WTC11 (cell line): ENCODE data around the gene ZNRF1. TPM values are rescaled to one million over a fixed set of nuclear protein-coding genes. Genes with fewer than 3 reads are reported as not detected.

Source experiments
- ATAC-seq: fragments of 200-7000 bp; cut with Tn5 transposase; 2 replicates; pipeline ENCODE4 v1.10.0; 2021; ENCODE audit warnings: mild to moderate bottlenecking, moderate library complexity
- CTCF ChIA-PET: fragments of 300-600 bp; sonication (Branson Sonifier 250); formaldehyde crosslinking; loops from one replicate; lab custom pipeline; 2021; ENCODE audit warnings: antibody characterized with exemption; lab: Charles Lee
- POLR2A ChIA-PET: fragments of 350-600 bp; sonication (Branson Sonifier 250); formaldehyde crosslinking; loops from one replicate; lab custom pipeline; 2021; ENCODE audit warnings: antibody characterized with exemption; lab: Charles Lee
- DNase-seq: peaks from one replicate; pipeline ENCODE4 v3.0.0; 2021; ENCODE audit warnings: low spot score
- H3K27ac Mint-ChIP-seq: 2 replicates; pipeline ENCODE4 v1.8.0; 2021; ENCODE audit warnings: mixed read lengths
- H3K27me3 Mint-ChIP-seq: 2 replicates; pipeline ENCODE4 v1.8.0; 2021; ENCODE audit warnings: low read depth, mild to moderate bottlenecking, moderate library complexity, mixed read lengths
- H3K36me3 Mint-ChIP-seq: 2 replicates; pipeline ENCODE4 v1.8.0; 2021; ENCODE audit warnings: mixed read lengths
- H3K4me1 Mint-ChIP-seq: 2 replicates; pipeline ENCODE4 v1.8.0; 2022; ENCODE audit warnings: mixed read lengths
- H3K4me3 Mint-ChIP-seq: 2 replicates; pipeline ENCODE4 v1.8.0; 2021; ENCODE audit warnings: mild to moderate bottlenecking, moderate library complexity, mixed read lengths
- H3K9me3 Mint-ChIP-seq: 2 replicates; pipeline ENCODE4 v1.8.0; 2021; ENCODE audit warnings: mixed read lengths
- ELF4 ChIP-seq: sonication (generic); formaldehyde crosslinking; IDR thresholded peaks from 2 replicates; pipeline ENCODE4 v1.8.1; 2022; ENCODE audit warnings: low read depth, mild to moderate bottlenecking, moderate library complexity, missing genetic modification reagents
- EMX1 ChIP-seq: fragments of 250-450 bp; sonication (Bioruptor Pico); IDR thresholded peaks from 2 replicates; pipeline ENCODE4 v1.8.0; 2021; ENCODE audit warnings: mild to moderate bottlenecking
- ETV6 ChIP-seq: sonication (generic); formaldehyde crosslinking; IDR thresholded peaks from 2 replicates; pipeline ENCODE4 v1.8.1; 2022; ENCODE audit warnings: mild to moderate bottlenecking, missing genetic modification reagents
- FOXK1 ChIP-seq: sonication (generic); formaldehyde crosslinking; IDR thresholded peaks from 2 replicates; pipeline ENCODE4 v1.8.0; 2022; ENCODE audit warnings: mild to moderate bottlenecking, moderate library complexity, missing genetic modification reagents
- FOXP4 ChIP-seq: sonication (generic); formaldehyde crosslinking; IDR thresholded peaks from 2 replicates; pipeline ENCODE4 v1.8.0; 2022; ENCODE audit warnings: mild to moderate bottlenecking, missing genetic modification reagents
- GRHL2 ChIP-seq: fragments of 250-450 bp; sonication (Bioruptor Pico); IDR thresholded peaks from 2 replicates; pipeline ENCODE4 v1.8.0; 2022; ENCODE audit warnings: mild to moderate bottlenecking, moderate library complexity; ENCODE audit not compliant: insufficient replicate concordance, severe bottlenecking
- HMGA2 ChIP-seq: fragments of 250-450 bp; sonication (Bioruptor Pico); IDR thresholded peaks from 2 replicates; pipeline ENCODE4 v1.4.0; 2021; ENCODE audit warnings: mild to moderate bottlenecking, moderate library complexity
- IRF2 ChIP-seq: sonication (generic); formaldehyde crosslinking; IDR thresholded peaks from 2 replicates; pipeline ENCODE4 v1.8.0; 2022; ENCODE audit warnings: low read depth, missing genetic modification reagents, borderline replicate concordance
- NFYB ChIP-seq: sonication (generic); formaldehyde crosslinking; conservative IDR thresholded peaks from 2 replicates; pipeline ENCODE4 v1.8.0; 2022; ENCODE audit warnings: low read depth, missing genetic modification reagents
- RORB ChIP-seq: fragments of 250-450 bp; sonication (Bioruptor Pico); IDR thresholded peaks from 2 replicates; pipeline ENCODE4 v1.9.0; 2021; ENCODE audit warnings: mild to moderate bottlenecking
- SP1 ChIP-seq: sonication (generic); formaldehyde crosslinking; conservative IDR thresholded peaks from 2 replicates; pipeline ENCODE4 v1.8.1; 2022; ENCODE audit warnings: missing genetic modification reagents
- ZNF121 ChIP-seq: sonication (generic); formaldehyde crosslinking; IDR thresholded peaks from 2 replicates; pipeline ENCODE4 v1.8.0; 2023; ENCODE audit warnings: missing genetic modification reagents
- total RNA-seq: library from RNA; stranded (reverse); gene quantifications from 3 replicates; pipeline ENCODE4 v1.2.3, GENCODE V29; 2021
- TF ChIP-seq, protein P1 (sequence below): sonication (generic); formaldehyde crosslinking; IDR thresholded peaks from 2 replicates; pipeline ENCODE4 v1.8.1; 2023; ENCODE audit warnings: mild to moderate bottlenecking, missing genetic modification reagents, moderate library complexity
- TF ChIP-seq, protein P2 (sequence below): sonication (generic); formaldehyde crosslinking; IDR thresholded peaks from 2 replicates; pipeline ENCODE4 v1.8.1; 2023; ENCODE audit warnings: mild to moderate bottlenecking, moderate library complexity, missing genetic modification reagents
- TF ChIP-seq, protein P3 (sequence below): sonication (generic); formaldehyde crosslinking; IDR thresholded peaks from 2 replicates; pipeline ENCODE4 v1.8.1; 2023; ENCODE audit warnings: mild to moderate bottlenecking, missing genetic modification reagents
- TF ChIP-seq, protein P4 (sequence below): sonication (generic); formaldehyde crosslinking; IDR thresholded peaks from 2 replicates; pipeline ENCODE4 v1.8.1; 2022; ENCODE audit warnings: mild to moderate bottlenecking, moderate library complexity, missing genetic modification reagents
- TF ChIP-seq, protein P5 (sequence below): sonication (generic); formaldehyde crosslinking; IDR thresholded peaks from 2 replicates; pipeline ENCODE4 v1.8.0; 2023; ENCODE audit warnings: missing genetic modification reagents

ZNRF1 gene
- total RNA-seq, 1 experiment from 2014 or later: 47.6 TPM

DNA sequence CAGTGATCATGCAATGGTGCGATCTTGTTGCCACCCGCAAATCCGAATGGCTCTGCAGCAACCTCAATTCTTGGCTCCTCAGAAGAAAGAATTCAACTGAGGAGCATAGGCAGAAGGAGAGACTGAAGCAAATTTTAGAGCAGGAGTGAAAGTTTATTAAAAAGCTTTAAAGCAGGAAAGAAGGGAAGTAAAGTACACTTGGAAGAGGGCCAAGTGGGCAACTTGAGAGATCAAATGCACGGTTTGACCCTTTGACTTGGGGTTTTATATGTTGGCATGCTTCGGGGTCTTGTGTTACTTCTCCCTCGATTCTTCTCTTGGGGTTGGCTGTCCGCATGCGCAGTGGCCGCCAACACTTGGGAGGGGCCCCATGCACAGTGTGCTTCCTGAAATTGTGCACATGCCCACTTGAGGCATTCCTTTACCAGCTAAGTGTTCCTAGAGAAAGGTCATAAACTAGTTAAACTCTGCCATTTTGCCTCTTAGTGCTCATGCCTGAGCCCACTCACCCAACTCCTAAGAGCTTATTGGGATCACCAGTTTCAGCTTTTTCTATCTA, 36.7 kb downstream of the ZNRF1 start:
- POLR2A ChIA-PET: no interaction called here
- DNase-seq (no peak), ATAC-seq (no peak)
- H3K36me3 Mint-ChIP-seq: peaks cover 26% of the 10 kb centered on the region
- TF ChIP-seq, protein P1, sequence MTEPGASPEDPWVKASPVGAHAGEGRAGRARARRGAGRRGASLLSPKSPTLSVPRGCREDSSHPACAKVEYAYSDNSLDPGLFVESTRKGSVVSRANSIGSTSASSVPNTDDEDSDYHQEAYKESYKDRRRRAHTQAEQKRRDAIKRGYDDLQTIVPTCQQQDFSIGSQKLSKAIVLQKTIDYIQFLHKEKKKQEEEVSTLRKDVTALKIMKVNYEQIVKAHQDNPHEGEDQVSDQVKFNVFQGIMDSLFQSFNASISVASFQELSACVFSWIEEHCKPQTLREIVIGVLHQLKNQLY (CRISPR knock-in tag): no peak
- no peak for TF ChIP-seq ELF4 (CRISPR knock-in tag)
- TF ChIP-seq SP1 (CRISPR knock-in tag): no peak
- TF ChIP-seq FOXK1: no peak
- TF ChIP-seq, protein P2, sequence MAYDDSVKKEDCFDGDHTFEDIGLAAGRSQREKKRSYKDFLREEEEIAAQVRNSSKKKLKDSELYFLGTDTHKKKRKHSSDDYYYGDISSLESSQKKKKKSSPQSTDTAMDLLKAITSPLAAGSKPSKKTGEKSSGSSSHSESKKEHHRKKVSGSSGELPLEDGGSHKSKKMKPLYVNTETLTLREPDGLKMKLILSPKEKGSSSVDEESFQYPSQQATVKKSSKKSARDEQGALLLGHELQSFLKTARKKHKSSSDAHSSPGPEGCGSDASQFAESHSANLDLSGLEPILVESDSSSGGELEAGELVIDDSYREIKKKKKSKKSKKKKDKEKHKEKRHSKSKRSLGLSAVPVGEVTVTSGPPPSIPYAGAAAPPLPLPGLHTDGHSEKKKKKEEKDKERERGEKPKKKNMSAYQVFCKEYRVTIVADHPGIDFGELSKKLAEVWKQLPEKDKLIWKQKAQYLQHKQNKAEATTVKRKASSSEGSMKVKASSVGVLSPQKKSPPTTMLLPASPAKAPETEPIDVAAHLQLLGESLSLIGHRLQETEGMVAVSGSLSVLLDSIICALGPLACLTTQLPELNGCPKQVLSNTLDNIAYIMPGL: no peak
- TF ChIP-seq, all 79 proteins: peak for 0
- CTCF ChIA-PET: interaction anchor here (1.0 to 1.3 kb wide), 3 partner anchors 27 to 95 kb away, joined by 3 to 4 read pairs (median 3); no protein-coding TSS in a partner anchor
- no peaks in the 10 kb centered on the region for H3K27me3 Mint-ChIP-seq
- no peak overlapping the region for H3K4me3 Mint-ChIP-seq
- H3K4me1 Mint-ChIP-seq: peaks cover 4% of the 10 kb centered on the region
- H3K27ac Mint-ChIP-seq: no peak overlapping the region
- H3K9me3 Mint-ChIP-seq: peaks cover 21% of the 10 kb centered on the region

GRCh38 chr16:75038036-75038858, 39.4 kb downstream of the ZNRF1 start:
- DNase-seq (no peak), ATAC-seq (no peak)
- Mint-ChIP-seq H3K36me3 (peaks cover 26% of the 10 kb centered on the region), H3K4me3 (no peak overlapping the region), H3K27me3 (no peaks in the 10 kb centered on the region), H3K27ac (no peak overlapping the region), H3K9me3 (peaks cover 21% of the 10 kb centered on the region), H3K4me1 (peaks cover 6% of the 10 kb centered on the region)
- TF ChIP-seq, protein P3, sequence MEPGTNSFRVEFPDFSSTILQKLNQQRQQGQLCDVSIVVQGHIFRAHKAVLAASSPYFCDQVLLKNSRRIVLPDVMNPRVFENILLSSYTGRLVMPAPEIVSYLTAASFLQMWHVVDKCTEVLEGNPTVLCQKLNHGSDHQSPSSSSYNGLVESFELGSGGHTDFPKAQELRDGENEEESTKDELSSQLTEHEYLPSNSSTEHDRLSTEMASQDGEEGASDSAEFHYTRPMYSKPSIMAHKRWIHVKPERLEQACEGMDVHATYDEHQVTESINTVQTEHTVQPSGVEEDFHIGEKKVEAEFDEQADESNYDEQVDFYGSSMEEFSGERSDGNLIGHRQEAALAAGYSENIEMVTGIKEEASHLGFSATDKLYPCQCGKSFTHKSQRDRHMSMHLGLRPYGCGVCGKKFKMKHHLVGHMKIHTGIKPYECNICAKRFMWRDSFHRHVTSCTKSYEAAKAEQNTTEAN (CRISPR knock-in tag): no peak
- TF ChIP-seq HMGA2 (CRISPR knock-in tag) (no peak), IRF2 (CRISPR knock-in tag) (no peak), ZNF121 (CRISPR knock-in tag) (no peak)
- POLR2A ChIA-PET: no interaction called here
- CTCF ChIA-PET: interaction anchor here (0.9 to 2.3 kb wide), 3 partner anchors 24 to 73 kb away, joined by 3 to 5 read pairs (median 3); partner anchors contain the start of gene ZNRF1

- ChIA-PET CTCF (interaction anchor here (0.7 kb wide), 1 partner anchor 46 kb away, joined by 3 read pairs; no protein-coding TSS in a partner anchor), POLR2A (no interaction called here)
- Mint-ChIP-seq H3K9me3 (peaks cover 21% of the 10 kb centered on the region), H3K36me3 (peaks cover 26% of the 10 kb centered on the region), H3K27me3 (no peaks in the 10 kb centered on the region), H3K4me1 (peaks cover 8% of the 10 kb centered on the region), H3K4me3 (no peak overlapping the region), H3K27ac (no peak overlapping the region)
- no peak for DNase-seq
- ATAC-seq: no peak
- TF ChIP-seq, protein P2: no peak
- TF ChIP-seq NFYB (CRISPR knock-in tag): no peak
- TF ChIP-seq ETV6: no peak
- TF ChIP-seq GRHL2 (CRISPR knock-in tag): no peak
- TF ChIP-seq FOXP4 (CRISPR knock-in tag): no peak
- TF ChIP-seq EMX1: no peak
- TF ChIP-seq, protein P4, sequence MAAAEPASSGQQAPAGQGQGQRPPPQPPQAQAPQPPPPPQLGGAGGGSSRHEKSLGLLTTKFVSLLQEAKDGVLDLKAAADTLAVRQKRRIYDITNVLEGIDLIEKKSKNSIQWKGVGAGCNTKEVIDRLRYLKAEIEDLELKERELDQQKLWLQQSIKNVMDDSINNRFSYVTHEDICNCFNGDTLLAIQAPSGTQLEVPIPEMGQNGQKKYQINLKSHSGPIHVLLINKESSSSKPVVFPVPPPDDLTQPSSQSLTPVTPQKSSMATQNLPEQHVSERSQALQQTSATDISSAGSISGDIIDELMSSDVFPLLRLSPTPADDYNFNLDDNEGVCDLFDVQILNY (CRISPR knock-in tag): no peak
- TF ChIP-seq RORB (CRISPR knock-in tag): no peak
- TF ChIP-seq, protein P5, sequence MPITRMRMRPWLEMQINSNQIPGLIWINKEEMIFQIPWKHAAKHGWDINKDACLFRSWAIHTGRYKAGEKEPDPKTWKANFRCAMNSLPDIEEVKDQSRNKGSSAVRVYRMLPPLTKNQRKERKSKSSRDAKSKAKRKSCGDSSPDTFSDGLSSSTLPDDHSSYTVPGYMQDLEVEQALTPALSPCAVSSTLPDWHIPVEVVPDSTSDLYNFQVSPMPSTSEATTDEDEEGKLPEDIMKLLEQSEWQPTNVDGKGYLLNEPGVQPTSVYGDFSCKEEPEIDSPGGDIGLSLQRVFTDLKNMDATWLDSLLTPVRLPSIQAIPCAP (CRISPR knock-in tag): no peak
- TF ChIP-seq, protein P1 (CRISPR knock-in tag): no peak
These were observed 41.1 kb downstream of the ZNRF1 start for GRCh38 chr16:75039941-75040340.
